H9 (cell line): ENCODE results near the gene CSDE1. TPM values are rescaled to one million over a fixed set of nuclear protein-coding genes. Genes with fewer than 3 reads are reported as not detected.

Experiments
- DNase-seq: peaks from one replicate; pipeline ENCODE4 v3.0.0-alpha.2; 2017
- H2AFZ ChIP-seq: one replicate; pipeline ENCODE4 v1.6.1; 2013; ENCODE audit warnings: mild to moderate bottlenecking, low read length, control low read depth, moderate library complexity
- H2AK5ac ChIP-seq: 2 replicates; pipeline ENCODE4 v1.6.1; 2013; ENCODE audit warnings: low read length, control low read depth, mixed read lengths; ENCODE audit not compliant: insufficient read length
- H2BK120ac ChIP-seq: one replicate; pipeline ENCODE4 v1.6.1; 2013; ENCODE audit warnings: low read depth, mild to moderate bottlenecking, low read length, control low read depth, inconsistent platforms; ENCODE audit not compliant: poor library complexity, severe bottlenecking
- H2BK12ac ChIP-seq: 2 replicates; pipeline ENCODE4 v1.6.1; 2013; ENCODE audit warnings: low read length, control low read depth, mixed read lengths, low read depth; ENCODE audit not compliant: insufficient read length
- H2BK15ac ChIP-seq: 2 replicates; pipeline ENCODE4 v1.6.1; 2013; ENCODE audit warnings: low read depth, low read length, control low read depth
- H2BK20ac ChIP-seq: one replicate; pipeline ENCODE4 v1.6.1; 2013; ENCODE audit warnings: low read depth, mild to moderate bottlenecking, low read length, control low read depth, inconsistent platforms; ENCODE audit not compliant: poor library complexity, severe bottlenecking
- H2BK5ac ChIP-seq: 2 replicates; pipeline ENCODE4 v1.6.1; 2013; ENCODE audit warnings: low read length, control low read depth, mixed read lengths; ENCODE audit not compliant: insufficient read length
- H3K14ac ChIP-seq: 2 replicates; pipeline ENCODE4 v1.6.1; 2013; ENCODE audit warnings: low read length, control low read depth; ENCODE audit not compliant: insufficient read depth
- H3K18ac ChIP-seq: 2 replicates; pipeline ENCODE4 v1.6.1; 2013; ENCODE audit warnings: low read depth, mild to moderate bottlenecking, mixed read lengths, low read length, control low read depth; ENCODE audit not compliant: insufficient read length
- H3K23ac ChIP-seq: 2 replicates; pipeline ENCODE4 v1.6.1; 2013; ENCODE audit warnings: low read length, control low read depth, mixed read lengths, low read depth; ENCODE audit not compliant: insufficient read length
- H3K23me2 ChIP-seq: 2 replicates; pipeline ENCODE4 v1.6.1; 2013; ENCODE audit warnings: low read depth, mild to moderate bottlenecking, mixed read lengths, low read length, control low read depth; ENCODE audit not compliant: insufficient read length, poor library complexity, severe bottlenecking
- H3K27ac ChIP-seq: 2 replicates; pipeline ENCODE4 v1.5.1; 2013; ENCODE audit warnings: low read length, control low read depth, mixed read lengths, low read depth; ENCODE audit not compliant: insufficient read length
- H3K27me3 ChIP-seq: 2 replicates; pipeline ENCODE4 v1.6.1; 2013; ENCODE audit warnings: low read length, control low read depth, inconsistent platforms; ENCODE audit not compliant: insufficient read depth
- H3K4ac ChIP-seq: 2 replicates; pipeline ENCODE4 v1.6.1; 2013; ENCODE audit warnings: low read depth, mild to moderate bottlenecking, control low read depth, inconsistent platforms, low read length, moderate library complexity
- H3K4me1 ChIP-seq: 2 replicates; pipeline ENCODE4 v1.6.1; 2013; ENCODE audit warnings: low read length, control low read depth, inconsistent platforms; ENCODE audit not compliant: insufficient read depth
- H3K4me2 ChIP-seq: 2 replicates; pipeline ENCODE4 v1.6.1; 2013; ENCODE audit warnings: low read length, control low read depth, mixed read lengths; ENCODE audit not compliant: insufficient read length, insufficient read depth
- H3K56ac ChIP-seq: 2 replicates; pipeline ENCODE4 v1.6.1; 2013; ENCODE audit warnings: low read depth, mild to moderate bottlenecking, mixed read lengths, low read length, control low read depth; ENCODE audit not compliant: insufficient read length
- H3K79me1 ChIP-seq: 2 replicates; pipeline ENCODE4 v1.6.1; 2013; ENCODE audit warnings: low read depth, mild to moderate bottlenecking, moderate library complexity, low read length, control low read depth, inconsistent platforms; ENCODE audit not compliant: insufficient read depth, poor library complexity, severe bottlenecking
- H3K79me2 ChIP-seq: 2 replicates; pipeline ENCODE4 v1.6.1; 2013; ENCODE audit warnings: low read length, control low read depth, inconsistent platforms; ENCODE audit not compliant: insufficient read depth
- H3K9ac ChIP-seq: 2 replicates; pipeline ENCODE4 v1.6.1; 2013; ENCODE audit warnings: low read length, control low read depth, mixed read lengths; ENCODE audit not compliant: insufficient read length; ENCODE audit errors: extremely low read depth
- H3K9me3 ChIP-seq: one replicate; pipeline ENCODE4 v1.6.1; 2013; ENCODE audit warnings: low read depth, low read length, inconsistent platforms; ENCODE audit not compliant: control insufficient read depth
- H3T11ph ChIP-seq: one replicate; pipeline ENCODE4 v1.6.1; 2013; ENCODE audit warnings: mild to moderate bottlenecking, low read length, control low read depth, inconsistent platforms
- H4K20me1 ChIP-seq: one replicate; pipeline ENCODE4 v1.6.1; 2013; ENCODE audit not compliant: control insufficient read depth, insufficient read length, insufficient read depth
- H4K5ac ChIP-seq: 2 replicates; pipeline ENCODE4 v1.6.1; 2013; ENCODE audit warnings: low read depth, mild to moderate bottlenecking, mixed read lengths, low read length, control low read depth; ENCODE audit not compliant: insufficient read length
- H4K8ac ChIP-seq: replicated peaks from 2 replicates; pipeline ENCODE4 v1.6.1; 2013; ENCODE audit warnings: low read length, control low read depth, mixed read lengths, low read depth; ENCODE audit not compliant: insufficient read length
- H4K91ac ChIP-seq: 2 replicates; pipeline ENCODE4 v1.6.1; 2013; ENCODE audit warnings: low read depth, mild to moderate bottlenecking, moderate library complexity, mixed read lengths, low read length, control low read depth; ENCODE audit not compliant: insufficient read length
- H3K27ac Mint-ChIP-seq, 3 experiments: 2 replicates in 2 of 3; 3 replicates in 1 of 3; pipeline ENCODE4 v1.8.0; 2020 to 2021; ENCODE audit warnings: mixed read lengths in 3 of 3, mild to moderate bottlenecking in 1 of 3, moderate library complexity in 1 of 3
- H3K27me3 Mint-ChIP-seq: 2 replicates; pipeline ENCODE4 v1.8.0; 2021; ENCODE audit warnings: low read depth, mild to moderate bottlenecking, moderate library complexity, mixed read lengths
- H3K36me3 Mint-ChIP-seq, 3 experiments: 2 replicates in 2 of 3; 3 replicates in 1 of 3; pipeline ENCODE4 v1.8.0; 2020 to 2021; ENCODE audit warnings: low read depth in 3 of 3, mixed read lengths in 3 of 3; ENCODE audit not compliant: insufficient read depth in 1 of 3
- H3K4me1 Mint-ChIP-seq, 2 experiments: 2 replicates each; pipeline ENCODE4 v1.8.0; 2020; ENCODE audit warnings: mixed read lengths in 2 of 2
- H3K4me3 Mint-ChIP-seq, 2 experiments: 2 replicates in 1 of 2; 3 replicates in 1 of 2; pipeline ENCODE4 v1.8.0; 2020 to 2021; ENCODE audit warnings: mild to moderate bottlenecking in 2 of 2, mixed read lengths in 2 of 2, moderate library complexity in 1 of 2
- H3K9me3 Mint-ChIP-seq, 2 experiments: 2 replicates in 1 of 2; 3 replicates in 1 of 2; pipeline ENCODE4 v1.8.0; 2020; ENCODE audit warnings: mild to moderate bottlenecking in 2 of 2, mixed read lengths in 2 of 2, moderate library complexity in 1 of 2
- WGBS: extraction: QIAGEN DNeasy Blood & Tissue Kit; methylation state at CpG from one replicate; pipeline ENCODE4 v1.1.7; 2013; ENCODE audit warnings: missing lambda C conversion rate, low lambda C conversion rate, mixed read lengths; ENCODE audit not compliant: insufficient read length; ENCODE audit errors: extremely low coverage; 5-methylcytosine and 5-hydroxymethylcytosine counted together
- total RNA-seq: library from RNA; stranded (reverse); gene quantifications from 2 replicates; pipeline ENCODE4 v1.2.1, GENCODE V29; 2021
- TF ChIP-seq, protein P1 (sequence below): fragments of 200-600 bp; sonication (generic); conservative IDR thresholded peaks from 3 replicates; pipeline ENCODE4 v1.8.0; 2021; ENCODE audit warnings: antibody characterized with exemption, mild to moderate bottlenecking

Gene CSDE1
- total RNA-seq, 1 experiment from 2014 or later: 645 TPM

DNA sequence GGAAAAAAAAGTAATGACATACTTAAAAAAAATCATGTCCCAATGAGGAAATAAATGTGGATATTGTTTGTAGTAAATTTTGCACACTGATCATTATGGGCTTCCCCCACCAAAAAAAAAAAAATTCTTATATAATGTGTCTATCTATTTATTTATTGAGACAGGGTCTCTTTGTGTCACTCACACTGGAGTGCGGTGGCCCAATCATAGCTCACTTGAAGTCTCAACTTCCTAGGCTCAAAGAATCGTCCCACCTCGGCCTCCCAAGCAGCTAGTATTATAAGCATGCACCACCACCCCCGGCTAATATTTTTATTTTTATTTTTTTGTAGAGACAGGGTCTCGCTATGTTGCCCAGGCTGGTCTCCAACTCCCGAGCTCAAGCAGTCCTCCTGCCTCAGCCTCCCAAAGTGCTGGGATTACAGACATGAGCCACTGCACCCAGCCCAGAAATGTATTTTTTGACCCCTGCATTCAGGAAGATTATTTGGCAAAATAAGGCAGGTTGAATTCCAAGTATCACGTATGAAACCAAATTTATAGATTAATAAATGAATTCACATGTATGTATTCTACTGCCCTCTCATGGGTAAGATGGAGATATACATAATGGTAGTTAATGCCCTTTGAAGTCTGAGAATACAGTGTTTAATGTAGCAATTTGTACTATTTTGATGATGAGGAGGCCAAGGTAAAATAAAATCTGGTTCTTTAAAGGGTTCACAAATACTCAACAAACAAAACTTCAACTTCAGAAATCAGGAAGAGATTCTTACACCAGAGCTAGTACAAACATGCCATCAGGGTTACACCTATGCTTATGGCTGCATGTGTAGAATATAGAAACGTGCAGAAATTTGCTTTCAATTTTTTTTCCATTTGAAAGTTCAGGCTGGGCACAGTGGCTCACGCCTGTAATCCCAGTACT lies 86.5 kb downstream of the CSDE1 start:
- Histone ChIP-seq H3K27ac (no peak overlapping the region), H2BK12ac (no peak overlapping the region)

More for the DNA sequence above, 86.5 kb downstream of the CSDE1 start:
- Histone ChIP-seq H2AFZ (no peak overlapping the region), H2BK15ac (no peak overlapping the region), H3K14ac (no peak overlapping the region), H4K20me1 (no peaks in the 10 kb centered on the region), H4K91ac (no peak overlapping the region), H3K18ac (no peak overlapping the region), H3K9me3 (no peaks in the 10 kb centered on the region), H3K23ac (no peak overlapping the region), H3K27me3 (no peaks in the 10 kb centered on the region), H3K9ac (no peak overlapping the region), H3T11ph (no peak overlapping the region), H3K4ac (no peak overlapping the region), H4K5ac (no peak overlapping the region), H3K23me2 (peaks cover 14% of the 10 kb centered on the region), H3K56ac (no peak overlapping the region), H2BK5ac (no peak overlapping the region), H4K8ac (no peak overlapping the region), H3K4me1 (no peaks in the 10 kb centered on the region), H3K4me2 (peak overlapping the region; percentile 99), H3K79me1 (no peaks in the 10 kb centered on the region), H2BK20ac (no peak overlapping the region), H3K79me2 (no peaks in the 10 kb centered on the region), H2BK120ac (no peak overlapping the region), H2AK5ac (no peak overlapping the region)
- H3K27me3 Mint-ChIP-seq: peaks cover 31% of the 10 kb centered on the region
- no peak overlapping the region for H3K27ac Mint-ChIP-seq
- TF ChIP-seq, protein P1, sequence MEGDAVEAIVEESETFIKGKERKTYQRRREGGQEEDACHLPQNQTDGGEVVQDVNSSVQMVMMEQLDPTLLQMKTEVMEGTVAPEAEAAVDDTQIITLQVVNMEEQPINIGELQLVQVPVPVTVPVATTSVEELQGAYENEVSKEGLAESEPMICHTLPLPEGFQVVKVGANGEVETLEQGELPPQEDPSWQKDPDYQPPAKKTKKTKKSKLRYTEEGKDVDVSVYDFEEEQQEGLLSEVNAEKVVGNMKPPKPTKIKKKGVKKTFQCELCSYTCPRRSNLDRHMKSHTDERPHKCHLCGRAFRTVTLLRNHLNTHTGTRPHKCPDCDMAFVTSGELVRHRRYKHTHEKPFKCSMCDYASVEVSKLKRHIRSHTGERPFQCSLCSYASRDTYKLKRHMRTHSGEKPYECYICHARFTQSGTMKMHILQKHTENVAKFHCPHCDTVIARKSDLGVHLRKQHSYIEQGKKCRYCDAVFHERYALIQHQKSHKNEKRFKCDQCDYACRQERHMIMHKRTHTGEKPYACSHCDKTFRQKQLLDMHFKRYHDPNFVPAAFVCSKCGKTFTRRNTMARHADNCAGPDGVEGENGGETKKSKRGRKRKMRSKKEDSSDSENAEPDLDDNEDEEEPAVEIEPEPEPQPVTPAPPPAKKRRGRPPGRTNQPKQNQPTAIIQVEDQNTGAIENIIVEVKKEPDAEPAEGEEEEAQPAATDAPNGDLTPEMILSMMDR: peak; percentile 32
- no peaks in the 10 kb centered on the region for H3K36me3 Mint-ChIP-seq
- no peak for DNase-seq
- no peaks in the 10 kb centered on the region; a peak in 1 of 5 replicates for H3K9me3 Mint-ChIP-seq
- H3K4me1 Mint-ChIP-seq: peaks cover 9% of the 10 kb centered on the region in 2 experiments
- no CpG with 5 or more reads among the region's 9 CpGs for whole genome bisulfite sequencing
- H3K4me3 Mint-ChIP-seq: peak overlapping the region in 1 of 2 experiments; percentile 63; a peak in 2 of 5 replicates
